GM19455 (cell line): ENCODE data around the gene USP7.

Experiments used
- ATAC-seq: cut with Tn5 transposase; IDR thresholded peaks from one replicate; pipeline ENCODE4 v1.9.1; 2021; ENCODE audit not compliant: unreplicated experiment

Gene USP7

GRCh38 chr16:8953064-8953463, 10.6 kb downstream of the USP7 start:
- ATAC-seq, result no peak

- ATAC-seq, result no peak
Observed at GRCh38 chr16:8952281-8952751, 11.4 kb downstream of the USP7 start.

GRCh38 chr16:8951447-8952280, 12.0 kb downstream of the USP7 start:
- ATAC-seq, result no peak

- ATAC-seq, result no peak
Observed at GRCh38 chr16:8950580-8951077, 13.1 kb downstream of the USP7 start.

GRCh38 chr16:8949536-8950418, 13.9 kb downstream of the USP7 start:
- ATAC-seq, result no peak

- ATAC-seq, result no peak
Observed at GRCh38 chr16:8948831-8949230, 14.9 kb downstream of the USP7 start.

GRCh38 chr16:8948069-8948593, 15.6 kb downstream of the USP7 start:
- no peak for ATAC-seq

GRCh38 chr16:8946544-8946943, 17.2 kb downstream of the USP7 start:
- no peak for ATAC-seq

- ATAC-seq, result no peak
Observed at GRCh38 chr16:8945626-8946296, 17.9 kb downstream of the USP7 start.

- peak; percentile 74 for ATAC-seq
Observed at GRCh38 chr16:8943966-8944759, 19.5 kb downstream of the USP7 start.

- no peak for ATAC-seq
Observed at GRCh38 chr16:8943001-8943763, 20.5 kb downstream of the USP7 start.

- ATAC-seq, result no peak
Observed at GRCh38 chr16:8941718-8942344, 21.9 kb downstream of the USP7 start.

GRCh38 chr16:8937803-8938202, 25.9 kb downstream of the USP7 start:
- no peak for ATAC-seq

GRCh38 chr16:8936421-8936820, 27.3 kb downstream of the USP7 start:
- peak; percentile 75 for ATAC-seq

- peak; percentile 24 for ATAC-seq
Observed at GRCh38 chr16:8935989-8936388, 27.7 kb downstream of the USP7 start.

GRCh38 chr16:8934601-8935000, 29.1 kb downstream of the USP7 start:
- ATAC-seq, result no peak

- ATAC-seq, result no peak
Observed at GRCh38 chr16:8931859-8932258, 31.8 kb downstream of the USP7 start.

- ATAC-seq, result no peak
Observed at GRCh38 chr16:8929086-8929748, 34.5 kb downstream of the USP7 start.
